ENCODE results near the gene ALCAM.

- TF ChIP-seq CTCF (IDR thresholded peaks at IDR 0.05) (no peak), POLR2AphosphoS5 (IDR thresholded peaks at IDR 0.05) (no peak), POLR2A (IDR thresholded peaks at IDR 0.05) (no peak), EP300 (IDR thresholded peaks at IDR 0.05) (no peak)
Measured at GRCh38 chr3:105542282-105543019, 175.7 kb downstream of the ALCAM start.
